WTC11 (cell line): ENCODE data around the gene TSPAN18. TPM values are rescaled to one million over a fixed set of nuclear protein-coding genes. Genes with fewer than 3 reads are reported as not detected.

Experiments
- ATAC-seq: fragments of 200-7000 bp; cut with Tn5 transposase; 2 replicates; pipeline ENCODE4 v1.10.0; 2021; ENCODE audit warnings: mild to moderate bottlenecking, moderate library complexity
- CTCF ChIA-PET: fragments of 300-600 bp; sonication (Branson Sonifier 250); formaldehyde crosslinking; loops from one replicate; lab custom pipeline; 2021; ENCODE audit warnings: antibody characterized with exemption; lab: Charles Lee
- POLR2A ChIA-PET: fragments of 350-600 bp; sonication (Branson Sonifier 250); formaldehyde crosslinking; loops from one replicate; lab custom pipeline; 2021; ENCODE audit warnings: antibody characterized with exemption; lab: Charles Lee
- DNase-seq: peaks from one replicate; pipeline ENCODE4 v3.0.0; 2021; ENCODE audit warnings: low spot score
- H3K27ac Mint-ChIP-seq: 2 replicates; pipeline ENCODE4 v1.8.0; 2021; ENCODE audit warnings: mixed read lengths
- H3K27me3 Mint-ChIP-seq: 2 replicates; pipeline ENCODE4 v1.8.0; 2021; ENCODE audit warnings: low read depth, mild to moderate bottlenecking, moderate library complexity, mixed read lengths
- H3K36me3 Mint-ChIP-seq: 2 replicates; pipeline ENCODE4 v1.8.0; 2021; ENCODE audit warnings: mixed read lengths
- H3K4me1 Mint-ChIP-seq: 2 replicates; pipeline ENCODE4 v1.8.0; 2022; ENCODE audit warnings: mixed read lengths
- H3K4me3 Mint-ChIP-seq: 2 replicates; pipeline ENCODE4 v1.8.0; 2021; ENCODE audit warnings: mild to moderate bottlenecking, moderate library complexity, mixed read lengths
- H3K9me3 Mint-ChIP-seq: 2 replicates; pipeline ENCODE4 v1.8.0; 2021; ENCODE audit warnings: mixed read lengths
- CBFB ChIP-seq: sonication (generic); formaldehyde crosslinking; IDR thresholded peaks from 2 replicates; pipeline ENCODE4 v1.8.1; 2022; ENCODE audit warnings: mild to moderate bottlenecking, low read depth, missing genetic modification reagents
- EMX1 ChIP-seq: fragments of 250-450 bp; sonication (Bioruptor Pico); IDR thresholded peaks from 2 replicates; pipeline ENCODE4 v1.8.0; 2021; ENCODE audit warnings: mild to moderate bottlenecking
- HMGA2 ChIP-seq: fragments of 250-450 bp; sonication (Bioruptor Pico); IDR thresholded peaks from 2 replicates; pipeline ENCODE4 v1.4.0; 2021; ENCODE audit warnings: mild to moderate bottlenecking, moderate library complexity
- IRF2 ChIP-seq: sonication (generic); formaldehyde crosslinking; IDR thresholded peaks from 2 replicates; pipeline ENCODE4 v1.8.0; 2022; ENCODE audit warnings: low read depth, missing genetic modification reagents, borderline replicate concordance
- JAZF1 ChIP-seq: fragments of 250-450 bp; sonication (Bioruptor Pico); IDR thresholded peaks from 2 replicates; pipeline ENCODE4 v1.9.0; 2021; ENCODE audit warnings: moderate library complexity, mild to moderate bottlenecking, inconsistent platforms
- TEAD1 ChIP-seq: sonication (generic); formaldehyde crosslinking; IDR thresholded peaks from 2 replicates; pipeline ENCODE4 v1.8.0; 2022; ENCODE audit warnings: mild to moderate bottlenecking, missing genetic modification reagents
- ZNF396 ChIP-seq: fragments of 250-450 bp; sonication (Bioruptor Pico); IDR thresholded peaks from 2 replicates; pipeline ENCODE4 v1.8.0; 2021; ENCODE audit warnings: mild to moderate bottlenecking, moderate library complexity, borderline replicate concordance
- total RNA-seq: library from RNA; stranded (reverse); gene quantifications from 3 replicates; pipeline ENCODE4 v1.2.3, GENCODE V29; 2021
- TF ChIP-seq, protein P1 (sequence below): fragments of 200-600 bp; IDR thresholded peaks from 2 replicates; pipeline ENCODE4 v1.8.0; 2022; ENCODE audit warnings: antibody characterized with exemption
- TF ChIP-seq, protein P2 (sequence below): sonication (generic); formaldehyde crosslinking; IDR thresholded peaks from 2 replicates; pipeline ENCODE4 v1.8.0; 2023; ENCODE audit warnings: missing genetic modification reagents
- TF ChIP-seq, protein P3 (sequence below): sonication (generic); formaldehyde crosslinking; IDR thresholded peaks from 2 replicates; pipeline ENCODE4 v1.8.0; 2022; ENCODE audit warnings: mild to moderate bottlenecking, missing genetic modification reagents
- TF ChIP-seq, protein P4 (sequence below): fragments of 250-450 bp; sonication (Bioruptor Pico); IDR thresholded peaks from 2 replicates; pipeline ENCODE4 v1.9.0; 2021; ENCODE audit warnings: mild to moderate bottlenecking

TSPAN18 gene
- total RNA-seq, 1 experiment from 2014 or later = 44.7 TPM

DNA sequence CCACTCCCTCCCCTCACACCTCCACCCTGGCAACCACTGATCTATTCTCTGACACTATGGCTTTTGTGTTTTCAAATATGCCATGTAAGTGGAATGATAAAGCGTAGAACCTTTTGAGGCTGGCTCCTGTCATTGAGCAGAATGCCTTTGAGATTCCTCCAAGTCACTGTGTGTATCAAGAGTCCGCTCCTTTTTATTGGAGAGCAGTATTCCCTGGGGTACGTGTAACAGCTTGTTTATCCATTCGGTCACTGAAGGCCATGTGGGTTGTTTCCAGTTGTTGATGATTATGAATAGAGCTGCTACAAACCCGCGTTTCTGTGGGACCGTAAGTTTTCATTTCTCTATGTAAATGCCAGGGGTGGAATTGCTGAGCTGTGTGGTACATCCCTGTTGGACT lies 213.6 kb downstream of the TSPAN18 start (continued):
- TF ChIP-seq TEAD1 (CRISPR knock-in tag) (no peak), IRF2 (CRISPR knock-in tag) (no peak)
- TF ChIP-seq, protein P1, sequence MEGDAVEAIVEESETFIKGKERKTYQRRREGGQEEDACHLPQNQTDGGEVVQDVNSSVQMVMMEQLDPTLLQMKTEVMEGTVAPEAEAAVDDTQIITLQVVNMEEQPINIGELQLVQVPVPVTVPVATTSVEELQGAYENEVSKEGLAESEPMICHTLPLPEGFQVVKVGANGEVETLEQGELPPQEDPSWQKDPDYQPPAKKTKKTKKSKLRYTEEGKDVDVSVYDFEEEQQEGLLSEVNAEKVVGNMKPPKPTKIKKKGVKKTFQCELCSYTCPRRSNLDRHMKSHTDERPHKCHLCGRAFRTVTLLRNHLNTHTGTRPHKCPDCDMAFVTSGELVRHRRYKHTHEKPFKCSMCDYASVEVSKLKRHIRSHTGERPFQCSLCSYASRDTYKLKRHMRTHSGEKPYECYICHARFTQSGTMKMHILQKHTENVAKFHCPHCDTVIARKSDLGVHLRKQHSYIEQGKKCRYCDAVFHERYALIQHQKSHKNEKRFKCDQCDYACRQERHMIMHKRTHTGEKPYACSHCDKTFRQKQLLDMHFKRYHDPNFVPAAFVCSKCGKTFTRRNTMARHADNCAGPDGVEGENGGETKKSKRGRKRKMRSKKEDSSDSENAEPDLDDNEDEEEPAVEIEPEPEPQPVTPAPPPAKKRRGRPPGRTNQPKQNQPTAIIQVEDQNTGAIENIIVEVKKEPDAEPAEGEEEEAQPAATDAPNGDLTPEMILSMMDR = no peak
- TF ChIP-seq, protein P2, sequence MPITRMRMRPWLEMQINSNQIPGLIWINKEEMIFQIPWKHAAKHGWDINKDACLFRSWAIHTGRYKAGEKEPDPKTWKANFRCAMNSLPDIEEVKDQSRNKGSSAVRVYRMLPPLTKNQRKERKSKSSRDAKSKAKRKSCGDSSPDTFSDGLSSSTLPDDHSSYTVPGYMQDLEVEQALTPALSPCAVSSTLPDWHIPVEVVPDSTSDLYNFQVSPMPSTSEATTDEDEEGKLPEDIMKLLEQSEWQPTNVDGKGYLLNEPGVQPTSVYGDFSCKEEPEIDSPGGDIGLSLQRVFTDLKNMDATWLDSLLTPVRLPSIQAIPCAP (CRISPR knock-in tag) = no peak

DNA sequence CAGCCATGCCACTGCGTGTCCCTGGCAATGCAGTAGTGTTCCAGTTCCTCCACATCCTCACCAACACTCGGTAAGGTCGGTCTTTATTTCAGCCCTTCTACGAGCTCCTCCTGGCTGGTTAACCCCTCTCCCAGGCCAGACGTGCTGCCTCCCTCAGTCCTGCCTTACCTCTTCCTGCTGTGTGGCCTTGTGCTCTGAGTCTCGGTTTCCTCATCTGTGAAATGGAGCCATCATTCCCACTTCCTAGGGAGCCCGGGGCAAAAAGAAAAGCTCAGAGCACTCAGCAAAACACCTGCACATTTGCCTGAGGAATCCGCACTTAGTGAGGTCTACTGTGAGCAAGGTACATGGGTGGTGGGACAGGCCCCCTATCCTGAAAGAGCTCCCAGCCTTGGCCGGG lies 214.1 kb downstream of the TSPAN18 start:
- H3K27me3 Mint-ChIP-seq = no peaks in the 10 kb centered on the region
- POLR2A ChIA-PET = no interaction called here
- DNase-seq = no peak
- peaks cover 4% of the 10 kb centered on the region for H3K9me3 Mint-ChIP-seq
- CTCF ChIA-PET = interaction anchor here (0.6 to 9.2 kb wide), 10 partner anchors 9 to 214 kb away, joined by 3 to 361 read pairs (median 4); no protein-coding TSS in a partner anchor
- H3K36me3 Mint-ChIP-seq = peaks cover 5% of the 10 kb centered on the region
- no peak overlapping the region for H3K4me3 Mint-ChIP-seq
- H3K4me1 Mint-ChIP-seq = peaks cover 37% of the 10 kb centered on the region
- H3K27ac Mint-ChIP-seq = no peak overlapping the region
- TF ChIP-seq ZNF396 (CRISPR knock-in tag) (no peak), CBFB (CRISPR knock-in tag) (no peak), EMX1 (CRISPR knock-in tag) (no peak), HMGA2 (CRISPR knock-in tag) (no peak), JAZF1 (CRISPR knock-in tag) (no peak)
- TF ChIP-seq, protein P3, sequence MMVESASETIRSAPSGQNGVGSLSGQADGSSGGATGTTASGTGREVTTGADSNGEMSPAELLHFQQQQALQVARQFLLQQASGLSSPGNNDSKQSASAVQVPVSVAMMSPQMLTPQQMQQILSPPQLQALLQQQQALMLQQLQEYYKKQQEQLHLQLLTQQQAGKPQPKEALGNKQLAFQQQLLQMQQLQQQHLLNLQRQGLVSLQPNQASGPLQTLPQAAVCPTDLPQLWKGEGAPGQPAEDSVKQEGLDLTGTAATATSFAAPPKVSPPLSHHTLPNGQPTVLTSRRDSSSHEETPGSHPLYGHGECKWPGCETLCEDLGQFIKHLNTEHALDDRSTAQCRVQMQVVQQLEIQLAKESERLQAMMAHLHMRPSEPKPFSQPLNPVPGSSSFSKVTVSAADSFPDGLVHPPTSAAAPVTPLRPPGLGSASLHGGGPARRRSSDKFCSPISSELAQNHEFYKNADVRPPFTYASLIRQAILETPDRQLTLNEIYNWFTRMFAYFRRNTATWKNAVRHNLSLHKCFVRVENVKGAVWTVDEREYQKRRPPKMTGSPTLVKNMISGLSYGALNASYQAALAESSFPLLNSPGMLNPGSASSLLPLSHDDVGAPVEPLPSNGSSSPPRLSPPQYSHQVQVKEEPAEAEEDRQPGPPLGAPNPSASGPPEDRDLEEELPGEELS (CRISPR knock-in tag) = no peak
- TF ChIP-seq, protein P1 = no peak
- no peak for ATAC-seq

- H3K9me3 Mint-ChIP-seq = peaks cover 4% of the 10 kb centered on the region
- CTCF ChIA-PET = interaction anchor here (0.6 to 9.2 kb wide), 10 partner anchors 9 to 213 kb away, joined by 3 to 361 read pairs (median 4); no protein-coding TSS in a partner anchor
- POLR2A ChIA-PET = no interaction called here
- H3K27ac Mint-ChIP-seq = no peak overlapping the region; the same call in 1 of the 2 replicates
- ATAC-seq (no peak), DNase-seq (no peak)
- peaks cover 5% of the 10 kb centered on the region for H3K36me3 Mint-ChIP-seq
- H3K4me3 Mint-ChIP-seq = no peak overlapping the region
- peaks cover 41% of the 10 kb centered on the region for H3K4me1 Mint-ChIP-seq
- TF ChIP-seq, protein P4, sequence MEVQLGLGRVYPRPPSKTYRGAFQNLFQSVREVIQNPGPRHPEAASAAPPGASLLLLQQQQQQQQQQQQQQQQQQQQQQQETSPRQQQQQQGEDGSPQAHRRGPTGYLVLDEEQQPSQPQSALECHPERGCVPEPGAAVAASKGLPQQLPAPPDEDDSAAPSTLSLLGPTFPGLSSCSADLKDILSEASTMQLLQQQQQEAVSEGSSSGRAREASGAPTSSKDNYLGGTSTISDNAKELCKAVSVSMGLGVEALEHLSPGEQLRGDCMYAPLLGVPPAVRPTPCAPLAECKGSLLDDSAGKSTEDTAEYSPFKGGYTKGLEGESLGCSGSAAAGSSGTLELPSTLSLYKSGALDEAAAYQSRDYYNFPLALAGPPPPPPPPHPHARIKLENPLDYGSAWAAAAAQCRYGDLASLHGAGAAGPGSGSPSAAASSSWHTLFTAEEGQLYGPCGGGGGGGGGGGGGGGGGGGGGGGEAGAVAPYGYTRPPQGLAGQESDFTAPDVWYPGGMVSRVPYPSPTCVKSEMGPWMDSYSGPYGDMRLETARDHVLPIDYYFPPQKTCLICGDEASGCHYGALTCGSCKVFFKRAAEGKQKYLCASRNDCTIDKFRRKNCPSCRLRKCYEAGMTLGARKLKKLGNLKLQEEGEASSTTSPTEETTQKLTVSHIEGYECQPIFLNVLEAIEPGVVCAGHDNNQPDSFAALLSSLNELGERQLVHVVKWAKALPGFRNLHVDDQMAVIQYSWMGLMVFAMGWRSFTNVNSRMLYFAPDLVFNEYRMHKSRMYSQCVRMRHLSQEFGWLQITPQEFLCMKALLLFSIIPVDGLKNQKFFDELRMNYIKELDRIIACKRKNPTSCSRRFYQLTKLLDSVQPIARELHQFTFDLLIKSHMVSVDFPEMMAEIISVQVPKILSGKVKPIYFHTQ (CRISPR knock-in tag) = no peak
- TF ChIP-seq, all 79 proteins: peak for 0
- H3K27me3 Mint-ChIP-seq = no peaks in the 10 kb centered on the region
Measured at GRCh38 chr11:44941259-44942021, 214.7 kb downstream of the TSPAN18 start.
